ENCODE results near the gene NEK2.
"Not testable (repeated sequence)": the region's sequence is repeated elsewhere in the genome, so short reads cannot be mapped to it uniquely, and the experiment has no call there.

NEK2 gene

DNA sequence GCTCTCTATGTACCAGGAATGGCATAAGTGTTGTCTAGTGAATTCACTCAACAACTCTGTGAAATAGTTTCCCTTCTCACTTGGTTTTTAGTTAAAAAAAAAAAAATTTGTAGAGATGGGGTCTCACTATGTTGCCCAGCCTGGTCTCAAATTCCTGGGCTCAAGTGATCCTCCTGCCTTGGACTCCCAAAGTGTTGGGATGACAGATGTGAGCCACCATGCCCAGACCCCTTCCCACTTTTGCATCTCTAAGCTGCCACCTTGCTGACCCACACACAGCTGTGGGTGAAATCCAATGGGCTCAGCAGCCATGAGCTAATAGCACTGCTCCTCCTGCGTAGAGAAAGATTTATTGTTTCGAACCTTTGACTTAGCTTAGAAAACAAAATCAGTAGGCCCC lies 33.5 kb downstream of the NEK2 start:
- H3K4me3 Mint-ChIP-seq, result no peak overlapping the region
- ATAC-seq (replicated peaks; ENCODE audit: extremely low read depth, poor library complexity, severe bottlenecking) (no peak), DNase-seq (ENCODE audit: low spot score in 2 of 2) (no peak)
- H3K4me1 Mint-ChIP-seq, result peaks cover 15% of the 10 kb centered on the region
- H3K36me3 Mint-ChIP-seq (ENCODE audit: insufficient read depth), result peaks cover 1% of the 10 kb centered on the region
- no peaks in the 10 kb centered on the region for H3K9me3 Mint-ChIP-seq
- H3K27me3 Mint-ChIP-seq, result no peaks in the 10 kb centered on the region
- H3K27ac Mint-ChIP-seq (ENCODE audit: low read depth), result no peak overlapping the region

DNA sequence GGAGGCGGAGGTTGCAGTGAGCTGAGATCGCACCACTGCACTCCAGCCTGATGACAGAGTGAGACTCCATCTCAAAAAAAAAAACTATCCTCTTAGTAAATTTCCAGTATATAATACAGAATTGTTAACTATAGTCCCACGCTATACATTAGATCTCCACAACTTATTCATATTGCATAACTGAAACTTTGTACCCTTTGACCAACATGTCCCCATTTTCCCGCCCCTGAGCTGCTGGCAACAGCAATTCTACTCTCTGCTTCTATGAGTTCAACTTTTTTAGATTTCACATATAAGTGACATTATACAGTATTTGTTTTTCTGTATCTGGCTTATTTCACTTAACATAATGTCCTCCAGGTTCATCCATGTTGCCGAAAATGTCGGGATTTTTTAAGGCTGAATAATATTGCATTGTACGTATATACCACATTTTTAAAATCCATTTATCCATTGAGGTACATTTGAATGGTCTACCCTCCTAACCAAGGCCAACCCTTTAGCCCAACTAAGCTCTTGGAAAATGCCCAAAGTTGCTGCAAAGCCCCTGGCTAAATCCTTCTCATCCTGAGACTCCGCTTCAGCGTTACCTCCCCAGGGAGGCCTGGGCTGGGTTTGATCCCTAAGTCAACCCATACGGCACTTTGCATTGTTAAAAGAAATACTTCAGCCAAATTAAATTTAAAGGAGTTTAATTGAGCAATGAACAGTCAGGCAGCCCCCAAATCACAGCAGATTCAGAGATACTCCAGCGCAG lies 34.2 kb downstream of the NEK2 start:
- Mint-ChIP-seq H3K27ac (ENCODE audit: low read depth) (no peak overlapping the region), H3K9me3 (no peaks in the 10 kb centered on the region), H3K36me3 (ENCODE audit: insufficient read depth) (peaks cover 1% of the 10 kb centered on the region), H3K4me3 (no peak overlapping the region), H3K4me1 (peaks cover 15% of the 10 kb centered on the region), H3K27me3 (no peaks in the 10 kb centered on the region)
- ATAC-seq (replicated peaks; ENCODE audit: extremely low read depth, poor library complexity, severe bottlenecking) (no peak), DNase-seq (ENCODE audit: low spot score in 2 of 2) (no peak)

DNA sequence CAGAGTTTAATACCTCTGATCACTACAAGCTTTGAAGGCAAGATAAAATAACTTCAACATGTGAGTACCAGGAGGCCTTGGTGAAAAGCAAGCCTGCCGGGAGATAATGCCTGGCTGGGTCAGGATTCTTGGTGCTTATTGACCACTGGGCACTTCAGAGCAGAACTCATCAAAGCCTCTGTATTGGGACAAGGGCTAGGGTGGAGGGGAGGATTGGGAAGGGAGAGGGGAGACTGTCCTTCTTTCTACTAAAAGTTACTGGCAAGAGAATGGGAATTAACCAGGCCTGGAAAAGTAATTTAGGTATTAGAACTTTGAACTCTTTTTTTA lies 35.2 kb downstream of the NEK2 start:
- H3K27me3 Mint-ChIP-seq, result no peaks in the 10 kb centered on the region
- no peaks in the 10 kb centered on the region for H3K9me3 Mint-ChIP-seq
- no peak for ATAC-seq (replicated peaks; ENCODE audit: extremely low read depth, poor library complexity, severe bottlenecking)
- no peak overlapping the region for H3K27ac Mint-ChIP-seq (ENCODE audit: low read depth)
- peaks cover 1% of the 10 kb centered on the region for H3K36me3 Mint-ChIP-seq (ENCODE audit: insufficient read depth)
- peaks cover 15% of the 10 kb centered on the region for H3K4me1 Mint-ChIP-seq
- no peak overlapping the region for H3K4me3 Mint-ChIP-seq
- no peak for DNase-seq (ENCODE audit: low spot score in 2 of 2)

DNA sequence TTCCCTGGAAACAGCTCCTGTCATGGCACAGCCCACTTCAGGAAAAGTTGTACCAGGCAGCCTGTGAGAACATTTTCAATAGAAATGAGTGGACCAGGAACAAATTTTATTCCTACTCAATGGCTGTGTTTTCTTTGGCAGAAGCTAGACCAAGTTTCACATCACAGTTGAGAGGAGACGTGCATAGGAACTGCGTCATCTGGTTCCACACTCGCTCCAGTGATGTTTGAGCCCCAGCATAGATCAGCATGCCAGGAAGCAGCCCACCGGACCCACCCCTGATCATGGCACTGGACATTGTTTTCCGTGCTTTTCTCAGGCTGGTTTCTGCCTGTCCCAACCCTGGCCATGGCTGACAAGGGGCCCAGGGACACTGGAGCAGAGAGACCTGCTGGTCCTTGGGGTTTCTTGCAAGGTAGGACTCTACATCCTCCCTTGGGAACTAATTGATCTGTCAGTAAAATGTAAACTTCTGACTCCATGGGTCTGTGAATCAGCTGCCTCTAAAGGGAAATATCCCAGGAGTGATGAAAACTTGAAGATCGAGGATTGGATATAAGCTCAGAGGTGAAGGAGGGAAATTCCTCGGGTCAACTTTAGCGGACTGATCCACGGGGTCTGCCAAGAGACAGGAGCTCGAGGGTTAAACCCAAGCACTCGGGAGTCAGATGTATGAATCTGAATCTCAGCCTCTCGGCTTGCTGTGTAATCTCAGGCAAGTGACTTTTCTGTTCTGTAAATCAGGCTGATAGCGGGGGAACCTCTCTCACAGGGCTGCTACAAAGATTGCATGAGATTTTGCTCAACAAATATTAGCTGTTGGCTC lies 35.7 kb downstream of the NEK2 start:
- peaks cover 1% of the 10 kb centered on the region for H3K36me3 Mint-ChIP-seq (ENCODE audit: insufficient read depth)
- H3K27ac Mint-ChIP-seq (ENCODE audit: low read depth), result no peak overlapping the region
- no peaks in the 10 kb centered on the region for H3K9me3 Mint-ChIP-seq
- ATAC-seq (replicated peaks; ENCODE audit: extremely low read depth, poor library complexity, severe bottlenecking) (no peak), DNase-seq (ENCODE audit: low spot score in 2 of 2) (no peak)
- no peak overlapping the region for H3K4me3 Mint-ChIP-seq
- H3K4me1 Mint-ChIP-seq, result peaks cover 15% of the 10 kb centered on the region
- H3K27me3 Mint-ChIP-seq, result no peaks in the 10 kb centered on the region

DNA sequence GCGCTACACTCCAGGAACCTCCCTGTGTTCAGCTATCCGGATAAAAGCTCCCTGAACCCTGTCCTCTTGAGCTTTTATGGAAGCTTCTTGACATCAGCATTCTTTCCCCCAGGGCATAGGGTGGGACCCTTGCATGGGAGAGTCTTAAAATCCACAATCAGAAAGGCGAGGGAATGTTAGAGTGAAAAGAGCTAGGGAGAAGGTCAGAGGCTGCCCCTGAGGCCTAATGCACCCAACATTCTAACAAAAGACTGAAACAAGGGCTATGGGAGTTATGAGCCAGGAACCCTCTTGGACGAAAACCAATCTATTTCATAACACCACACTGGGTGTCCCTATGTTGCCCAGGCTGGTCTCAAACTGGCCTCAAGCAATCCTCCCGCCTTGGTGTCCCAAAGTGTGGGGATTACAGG lies 36.7 kb downstream of the NEK2 start:
- no peak overlapping the region for H3K27ac Mint-ChIP-seq (ENCODE audit: low read depth)
- DNase-seq (ENCODE audit: low spot score in 2 of 2) (no peak), ATAC-seq (replicated peaks; ENCODE audit: extremely low read depth, poor library complexity, severe bottlenecking) (no peak)
- H3K9me3 Mint-ChIP-seq, result no peaks in the 10 kb centered on the region
- no peaks in the 10 kb centered on the region for H3K27me3 Mint-ChIP-seq
- peaks cover 11% of the 10 kb centered on the region for H3K4me1 Mint-ChIP-seq
- no peak overlapping the region for H3K4me3 Mint-ChIP-seq
- H3K36me3 Mint-ChIP-seq (ENCODE audit: insufficient read depth), result no peaks in the 10 kb centered on the region

DNA sequence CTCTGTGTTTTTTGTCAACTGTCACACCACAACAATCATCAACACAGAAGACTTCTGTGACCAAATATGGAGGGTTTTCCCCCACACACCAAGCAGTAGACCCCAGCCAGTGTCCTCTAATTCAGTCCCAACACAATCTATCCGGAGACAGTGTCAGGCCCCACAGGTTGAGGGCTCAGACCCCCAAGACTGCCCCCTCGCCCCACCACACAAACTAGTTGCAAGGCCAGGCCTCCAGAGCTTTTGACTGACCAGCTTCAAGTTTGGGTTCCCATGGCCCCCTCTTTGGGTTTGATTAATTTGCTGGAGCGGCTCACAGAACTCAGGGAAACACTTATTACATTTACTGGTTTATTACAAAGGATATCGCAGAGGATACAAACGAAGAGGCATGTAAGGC lies 37.2 kb downstream of the NEK2 start:
- peaks cover 7% of the 10 kb centered on the region for H3K4me1 Mint-ChIP-seq
- H3K27me3 Mint-ChIP-seq, result no peaks in the 10 kb centered on the region
- H3K36me3 Mint-ChIP-seq (ENCODE audit: insufficient read depth), result no peaks in the 10 kb centered on the region
- ATAC-seq (replicated peaks; ENCODE audit: extremely low read depth, poor library complexity, severe bottlenecking) (no peak), DNase-seq (ENCODE audit: low spot score in 2 of 2) (no peak)
- H3K4me3 Mint-ChIP-seq, result no peak overlapping the region
- no peaks in the 10 kb centered on the region for H3K9me3 Mint-ChIP-seq
- no peak overlapping the region for H3K27ac Mint-ChIP-seq (ENCODE audit: low read depth)

DNA sequence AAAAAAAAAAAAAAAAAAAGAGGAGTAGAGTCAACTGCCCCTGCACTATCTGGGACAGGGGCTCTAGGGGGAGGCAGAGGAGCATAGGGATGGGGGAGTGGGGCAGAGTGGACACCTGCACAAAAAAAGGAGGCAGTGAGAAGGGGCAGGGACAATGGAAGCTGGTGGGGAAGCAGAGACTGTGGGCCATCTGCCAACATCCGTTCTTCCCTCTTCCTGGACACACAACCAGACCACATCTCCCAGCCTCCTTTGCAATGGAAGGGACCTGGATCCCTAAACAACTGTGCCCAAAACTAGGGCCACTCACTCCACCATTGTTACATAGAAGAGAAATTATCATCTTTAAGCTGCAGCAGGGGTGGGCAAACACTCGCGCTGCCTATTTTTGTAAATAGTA lies 38.4 kb downstream of the NEK2 start:
- H3K36me3 Mint-ChIP-seq (ENCODE audit: insufficient read depth), result no peaks in the 10 kb centered on the region
- H3K4me1 Mint-ChIP-seq, result no peaks in the 10 kb centered on the region
- H3K27me3 Mint-ChIP-seq, result no peaks in the 10 kb centered on the region
- no peak overlapping the region for H3K4me3 Mint-ChIP-seq
- no peak for ATAC-seq (replicated peaks; ENCODE audit: extremely low read depth, poor library complexity, severe bottlenecking)
- no peak overlapping the region for H3K27ac Mint-ChIP-seq (ENCODE audit: low read depth)
- H3K9me3 Mint-ChIP-seq, result no peaks in the 10 kb centered on the region
- DNase-seq (ENCODE audit: low spot score in 2 of 2), result no peak

DNA sequence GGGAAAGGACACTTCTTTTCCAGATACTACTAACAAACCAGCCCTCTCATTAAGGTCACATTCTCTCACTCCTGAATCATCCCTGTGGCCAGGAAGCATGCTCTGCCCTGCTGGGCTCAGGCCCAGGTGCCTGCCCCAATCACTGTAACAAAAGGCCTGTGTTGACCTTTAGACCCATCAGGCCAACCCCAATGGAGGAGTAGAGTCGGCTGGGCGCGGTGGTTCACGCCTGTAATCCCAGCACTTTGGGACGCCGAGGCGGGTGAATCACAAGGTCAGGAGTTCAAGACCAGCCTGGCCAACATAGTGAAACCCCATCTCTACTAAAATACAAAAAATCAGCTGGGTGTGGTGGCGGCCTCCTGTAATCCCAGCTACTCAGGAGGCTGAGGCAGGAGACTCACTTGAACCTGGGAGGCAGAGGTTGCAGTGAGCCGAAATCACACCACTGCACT lies 38.8 kb downstream of the NEK2 start:
- not testable (repeated sequence) for H3K4me3 Mint-ChIP-seq; H3K27me3 Mint-ChIP-seq; DNase-seq (ENCODE audit: low spot score in 2 of 2); H3K36me3 Mint-ChIP-seq (ENCODE audit: insufficient read depth); ATAC-seq (replicated peaks; ENCODE audit: extremely low read depth, poor library complexity, severe bottlenecking); H3K9me3 Mint-ChIP-seq; H3K27ac Mint-ChIP-seq (ENCODE audit: low read depth); H3K4me1 Mint-ChIP-seq

DNA sequence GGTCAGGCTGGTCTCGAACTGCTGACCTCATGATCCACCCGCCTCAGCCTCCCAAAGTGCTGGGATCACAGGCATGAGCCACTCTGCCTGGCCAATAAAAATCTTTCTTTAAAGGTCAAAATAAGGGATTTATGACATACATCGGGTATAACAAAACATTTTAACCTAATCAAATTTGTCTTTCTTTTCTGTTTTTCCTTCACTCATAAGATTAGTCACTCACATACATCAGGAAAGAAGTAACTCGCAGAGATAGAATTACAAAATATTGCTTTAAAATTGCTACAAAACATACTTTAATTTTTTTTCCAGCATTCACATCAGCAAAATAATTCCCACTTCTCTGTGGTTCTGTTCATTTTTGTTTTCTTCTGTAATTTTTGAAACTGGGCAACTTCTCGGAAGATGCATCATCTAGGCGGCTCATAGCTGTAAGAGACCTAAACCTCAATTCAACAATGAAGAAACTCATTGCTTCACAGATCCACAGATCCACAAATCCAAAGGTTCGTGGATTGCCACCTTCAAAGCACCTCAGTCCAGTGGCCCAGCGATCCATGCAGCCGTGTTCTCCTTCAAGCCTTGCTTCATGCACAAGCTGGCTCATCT lies 39.7 kb downstream of the NEK2 start:
- Mint-ChIP-seq H3K27me3 (no peaks in the 10 kb centered on the region), H3K27ac (ENCODE audit: low read depth) (no peak overlapping the region), H3K36me3 (ENCODE audit: insufficient read depth) (no peaks in the 10 kb centered on the region), H3K4me1 (no peaks in the 10 kb centered on the region), H3K9me3 (no peaks in the 10 kb centered on the region), H3K4me3 (no peak overlapping the region)
- ATAC-seq (replicated peaks; ENCODE audit: extremely low read depth, poor library complexity, severe bottlenecking) (no peak), DNase-seq (ENCODE audit: low spot score in 2 of 2) (no peak)

DNA sequence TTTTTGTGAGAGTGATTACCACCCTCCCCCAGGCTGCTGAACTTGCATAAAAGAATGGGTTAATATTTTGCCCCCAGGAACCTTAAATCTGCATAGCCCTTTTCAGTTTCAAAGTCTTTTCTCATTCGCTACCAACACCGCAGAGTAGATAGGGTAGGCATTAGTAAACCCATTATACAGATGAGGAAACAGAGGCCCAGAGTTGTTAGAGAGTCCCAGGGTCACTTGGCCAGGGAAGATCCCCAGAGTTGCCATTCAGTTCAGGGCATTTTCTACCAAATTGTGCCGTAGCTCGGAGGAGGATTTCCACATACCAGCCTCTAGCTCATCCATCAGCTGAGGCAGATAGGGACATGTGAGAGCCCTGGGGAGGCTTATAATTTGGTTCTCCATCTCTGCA lies 40.5 kb downstream of the NEK2 start:
- Mint-ChIP-seq H3K9me3 (no peaks in the 10 kb centered on the region), H3K27ac (ENCODE audit: low read depth) (no peak overlapping the region)

DNA sequence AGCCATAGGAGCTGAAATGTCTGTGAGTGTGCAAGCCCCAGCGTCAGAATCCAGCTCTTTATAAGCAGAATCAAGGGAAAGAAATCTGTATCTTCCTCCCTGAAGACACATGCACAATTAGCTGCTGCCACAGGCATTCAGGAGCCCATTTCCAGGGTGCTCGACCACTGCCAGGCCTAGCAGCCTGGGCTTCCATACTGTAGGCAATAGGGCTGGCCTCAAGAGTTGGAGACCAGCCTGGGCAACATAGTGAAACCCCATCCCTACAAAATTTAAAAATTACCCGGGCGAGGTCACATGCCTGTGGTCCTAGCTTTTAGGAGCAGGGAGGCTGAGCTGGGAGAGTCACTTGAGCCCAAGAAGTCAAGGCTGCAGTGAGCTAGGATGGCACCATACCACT lies 41.0 kb downstream of the NEK2 start:
- H3K4me3 Mint-ChIP-seq, result no peak overlapping the region
- no peaks in the 10 kb centered on the region for H3K4me1 Mint-ChIP-seq
- no peaks in the 10 kb centered on the region for H3K9me3 Mint-ChIP-seq
- no peak for ATAC-seq (replicated peaks; ENCODE audit: extremely low read depth, poor library complexity, severe bottlenecking)
- H3K36me3 Mint-ChIP-seq (ENCODE audit: insufficient read depth), result no peaks in the 10 kb centered on the region
- no peaks in the 10 kb centered on the region for H3K27me3 Mint-ChIP-seq
- no peak overlapping the region for H3K27ac Mint-ChIP-seq (ENCODE audit: low read depth)
- DNase-seq (ENCODE audit: low spot score in 2 of 2), result no peak

More for the DNA sequence above, 40.5 kb downstream of the NEK2 start:
- H3K36me3 Mint-ChIP-seq (ENCODE audit: insufficient read depth), result no peaks in the 10 kb centered on the region
- no peaks in the 10 kb centered on the region for H3K27me3 Mint-ChIP-seq
- no peaks in the 10 kb centered on the region for H3K4me1 Mint-ChIP-seq
- DNase-seq (ENCODE audit: low spot score in 2 of 2), result no peak
- ATAC-seq (replicated peaks; ENCODE audit: extremely low read depth, poor library complexity, severe bottlenecking), result no peak
- no peak overlapping the region for H3K4me3 Mint-ChIP-seq

DNA sequence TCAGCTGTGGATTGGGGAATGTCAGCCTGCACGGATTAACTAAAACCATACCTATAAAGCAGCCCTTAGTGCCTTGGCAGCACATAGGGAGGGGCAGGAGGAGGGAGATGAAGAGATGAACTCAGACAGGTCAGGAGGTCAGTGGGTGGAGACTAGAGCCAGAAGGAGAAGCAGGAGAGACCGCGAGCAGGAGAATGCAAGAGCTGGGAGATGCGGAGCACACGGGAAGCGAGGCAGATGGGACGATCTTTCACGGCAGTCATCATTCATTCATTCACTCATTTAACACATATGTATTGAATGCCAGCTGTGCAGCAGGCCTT lies 41.9 kb downstream of the NEK2 start:
- ATAC-seq (replicated peaks; ENCODE audit: extremely low read depth, poor library complexity, severe bottlenecking), result no peak
- no peak overlapping the region for H3K4me3 Mint-ChIP-seq
- H3K27me3 Mint-ChIP-seq, result no peaks in the 10 kb centered on the region

More for the DNA sequence above, 41.9 kb downstream of the NEK2 start:
- H3K9me3 Mint-ChIP-seq, result no peaks in the 10 kb centered on the region
- no peaks in the 10 kb centered on the region for H3K36me3 Mint-ChIP-seq (ENCODE audit: insufficient read depth)
- H3K27ac Mint-ChIP-seq (ENCODE audit: low read depth), result no peak overlapping the region
- DNase-seq (ENCODE audit: low spot score in 2 of 2), result no peak
- H3K4me1 Mint-ChIP-seq, result no peaks in the 10 kb centered on the region

Data from central memory CD8-positive, alpha-beta T cell (primary cell).